ENCODE results near the gene CDHR1. TPM values are rescaled to one million over a fixed set of nuclear protein-coding genes. Genes with fewer than 3 reads are reported as not detected.

Gene CDHR1
- total and polyA plus RNA-seq, 4 donors: 0.07 to 0.51 (median 0.14) TPM

DNA sequence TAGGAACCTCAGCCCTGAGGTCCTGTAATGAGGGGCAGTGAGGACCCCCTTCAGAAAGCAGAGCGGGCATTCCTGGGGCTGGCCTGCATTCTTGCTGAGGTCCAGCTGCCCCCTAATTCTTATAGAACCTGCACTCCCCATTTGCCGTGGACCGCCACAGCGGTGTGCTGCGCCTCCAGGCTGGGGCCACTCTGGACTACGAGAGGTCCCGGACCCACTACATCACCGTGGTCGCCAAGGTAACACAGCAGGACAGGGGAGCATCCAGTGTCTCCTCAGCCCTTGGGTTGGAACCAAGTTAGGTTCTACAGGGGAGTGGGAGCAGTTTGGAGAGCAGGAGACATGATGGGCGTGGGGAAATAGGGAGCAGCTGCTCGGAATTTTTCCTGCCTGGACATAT is 7.3 kb downstream of the CDHR1 start:
- DNase-seq (ENCODE audit: low spot score): no peak
- TF ChIP-seq JUND (IDR thresholded peaks at IDR 0.05) (no peak), FOXA1 (IDR thresholded peaks at IDR 0.05) (no peak), REST (IDR thresholded peaks at IDR 0.05) (no peak), HNF4A (conservative IDR thresholded peaks at IDR 0.05) (no peak), TAF1 (conservative IDR thresholded peaks at IDR 0.05) (no peak), YY1 (IDR thresholded peaks at IDR 0.05) (no peak), RAD21 (IDR thresholded peaks at IDR 0.05) (no peak), SP1 (IDR thresholded peaks at IDR 0.05) (no peak), MAX (IDR thresholded peaks at IDR 0.05) (no peak), NR2F2 (IDR thresholded peaks at IDR 0.05) (no peak), ZBTB33 (IDR thresholded peaks at IDR 0.05) (no peak), GABPA (IDR thresholded peaks at IDR 0.05 in 1 of 2, conservative IDR thresholded peaks at IDR 0.05 in 1 of 2) (no peak)
- TF ChIP-seq, protein P1, sequence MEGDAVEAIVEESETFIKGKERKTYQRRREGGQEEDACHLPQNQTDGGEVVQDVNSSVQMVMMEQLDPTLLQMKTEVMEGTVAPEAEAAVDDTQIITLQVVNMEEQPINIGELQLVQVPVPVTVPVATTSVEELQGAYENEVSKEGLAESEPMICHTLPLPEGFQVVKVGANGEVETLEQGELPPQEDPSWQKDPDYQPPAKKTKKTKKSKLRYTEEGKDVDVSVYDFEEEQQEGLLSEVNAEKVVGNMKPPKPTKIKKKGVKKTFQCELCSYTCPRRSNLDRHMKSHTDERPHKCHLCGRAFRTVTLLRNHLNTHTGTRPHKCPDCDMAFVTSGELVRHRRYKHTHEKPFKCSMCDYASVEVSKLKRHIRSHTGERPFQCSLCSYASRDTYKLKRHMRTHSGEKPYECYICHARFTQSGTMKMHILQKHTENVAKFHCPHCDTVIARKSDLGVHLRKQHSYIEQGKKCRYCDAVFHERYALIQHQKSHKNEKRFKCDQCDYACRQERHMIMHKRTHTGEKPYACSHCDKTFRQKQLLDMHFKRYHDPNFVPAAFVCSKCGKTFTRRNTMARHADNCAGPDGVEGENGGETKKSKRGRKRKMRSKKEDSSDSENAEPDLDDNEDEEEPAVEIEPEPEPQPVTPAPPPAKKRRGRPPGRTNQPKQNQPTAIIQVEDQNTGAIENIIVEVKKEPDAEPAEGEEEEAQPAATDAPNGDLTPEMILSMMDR (IDR thresholded peaks at IDR 0.05; ENCODE audit: low read depth, low read length, missing input control): no peak
- no peaks in the 10 kb centered on the region for H3K9me3 ChIP-seq (ENCODE audit: control insufficient read depth in 4 of 4, low read length in 3 of 4)
- H3K27ac ChIP-seq (ENCODE audit: low read depth in 1 of 2, low read length in 2 of 2): no peak overlapping the region
- no peaks in the 10 kb centered on the region for H3K36me3 ChIP-seq (ENCODE audit: control insufficient read depth in 4 of 4, insufficient read depth in 3 of 4, low read depth in 1 of 4, low read length in 3 of 4)
- H3K4me1 ChIP-seq (ENCODE audit: control insufficient read depth in 4 of 4, insufficient read depth in 4 of 4, low read length in 3 of 4): no peaks in the 10 kb centered on the region
- H3K4me3 ChIP-seq (ENCODE audit: low read depth in 1 of 3, low read length in 3 of 3): no peak overlapping the region
- 91% methylated on average over 11 of the region's 11 CpGs for WGBS
- no peak overlapping the region for H3K9ac ChIP-seq (ENCODE audit: low read depth in 1 of 2, low read length in 2 of 2)
- H3K27me3 ChIP-seq (ENCODE audit: control insufficient read depth in 4 of 4, insufficient read depth in 4 of 4, low read length in 3 of 4): peaks cover 0 to 3% (median 0%) of the 10 kb centered on the region in 4 donors

GRCh38 chr10:84202349-84202748 is 8.0 kb downstream of the CDHR1 start:
- no peak overlapping the region for H3K27ac ChIP-seq (ENCODE audit: low read depth in 1 of 2, low read length in 2 of 2)
- 87% methylated on average over 5 of the region's 5 CpGs for WGBS
- H3K36me3 ChIP-seq (ENCODE audit: control insufficient read depth in 4 of 4, insufficient read depth in 3 of 4, low read depth in 1 of 4, low read length in 3 of 4): no peaks in the 10 kb centered on the region
- TF ChIP-seq GABPA (IDR thresholded peaks at IDR 0.05 in 1 of 2, conservative IDR thresholded peaks at IDR 0.05 in 1 of 2): no peak
- TF ChIP-seq HNF4A (conservative IDR thresholded peaks at IDR 0.05): no peak
- no peak for TF ChIP-seq EGR1 (IDR thresholded peaks at IDR 0.05; ENCODE audit: low read depth in 2 of 2)
- no peak for TF ChIP-seq TAF1 (conservative IDR thresholded peaks at IDR 0.05)
- TF ChIP-seq, protein P1 (IDR thresholded peaks at IDR 0.05; ENCODE audit: low read depth, low read length, missing input control): no peak
- no peak for TF ChIP-seq FOXA1 (IDR thresholded peaks at IDR 0.05)
- no peak for TF ChIP-seq REST (IDR thresholded peaks at IDR 0.05)
- TF ChIP-seq, protein P2, sequence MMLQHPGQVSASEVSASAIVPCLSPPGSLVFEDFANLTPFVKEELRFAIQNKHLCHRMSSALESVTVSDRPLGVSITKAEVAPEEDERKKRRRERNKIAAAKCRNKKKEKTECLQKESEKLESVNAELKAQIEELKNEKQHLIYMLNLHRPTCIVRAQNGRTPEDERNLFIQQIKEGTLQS (IDR thresholded peaks at IDR 0.05): no peak
- no peak for TF ChIP-seq HNF4G (IDR thresholded peaks at IDR 0.05)
- no peak for TF ChIP-seq RXRA (IDR thresholded peaks at IDR 0.05)
- TF ChIP-seq SP1 (IDR thresholded peaks at IDR 0.05): no peak
- TF ChIP-seq RAD21 (IDR thresholded peaks at IDR 0.05): no peak
- H3K9ac ChIP-seq (ENCODE audit: low read depth in 1 of 2, low read length in 2 of 2): no peak overlapping the region
- no peak for DNase-seq (ENCODE audit: low spot score)
- no peaks in the 10 kb centered on the region for H3K4me1 ChIP-seq (ENCODE audit: control insufficient read depth in 4 of 4, insufficient read depth in 4 of 4, low read length in 3 of 4)
- H3K27me3 ChIP-seq (ENCODE audit: control insufficient read depth in 4 of 4, insufficient read depth in 4 of 4, low read length in 3 of 4): peaks cover 0 to 6% (median 0%) of the 10 kb centered on the region in 4 donors
- no peaks in the 10 kb centered on the region for H3K9me3 ChIP-seq (ENCODE audit: control insufficient read depth in 4 of 4, low read length in 3 of 4)
- H3K4me3 ChIP-seq (ENCODE audit: low read depth in 1 of 3, low read length in 3 of 3): no peak overlapping the region

Measured in liver (tissue), 9 donors.